SU-DHL-6 (cell line): ENCODE measurements around the gene GLI3.

Experiments
- H2AFZ ChIP-seq: fragments of 200-600 bp; sonication (generic); 2 replicates; pipeline ENCODE4 v1.6.1; 2014; ENCODE audit warnings: low read depth, mild to moderate bottlenecking, moderate library complexity, mixed read lengths, antibody characterized with exemption, low read length; ENCODE audit not compliant: severe bottlenecking
- H3F3A ChIP-seq: fragments of 200-600 bp; shearing (Covaris generic); 2 replicates; pipeline ENCODE4 v1.6.0; 2016; ENCODE audit warnings: antibody characterized with exemption, mild to moderate bottlenecking; ENCODE audit not compliant: insufficient read depth
- H3K27ac ChIP-seq: fragments of 200-600 bp; sonication (generic); 2 replicates; pipeline ENCODE4 v1.5.1; 2016; ENCODE audit warnings: low read depth, mild to moderate bottlenecking, low read length, moderate library complexity, mixed read lengths
- H3K27me3 ChIP-seq: fragments of 200-600 bp; sonication (generic), shearing (Covaris generic); 2 replicates; pipeline ENCODE4 v1.6.0; 2014; ENCODE audit warnings: mild to moderate bottlenecking, low read length
- H3K36me3 ChIP-seq: fragments of 200-600 bp; sonication (generic); 2 replicates; pipeline ENCODE4 v1.6.1; 2014; ENCODE audit warnings: mild to moderate bottlenecking, low read length, mixed read lengths
- H3K4me2 ChIP-seq: fragments of 300-600, 200-600 bp; shearing (Covaris generic), sonication (generic); 2 replicates; pipeline ENCODE4 v1.6.0; 2014; ENCODE audit warnings: low read length, low read depth, mild to moderate bottlenecking; ENCODE audit not compliant: poor library complexity, severe bottlenecking
- H3K4me3 ChIP-seq: fragments of 200-600 bp; sonication (generic); 2 replicates; pipeline ENCODE4 v1.5.1; 2014; ENCODE audit warnings: antibody characterized with exemption, low read length, mild to moderate bottlenecking, mixed read lengths; ENCODE audit not compliant: insufficient read depth, poor library complexity, severe bottlenecking
- H3K79me2 ChIP-seq: fragments of 200-600 bp; sonication (generic); 2 replicates; pipeline ENCODE4 v1.6.1; 2014; ENCODE audit warnings: mild to moderate bottlenecking, low read length, moderate library complexity; ENCODE audit not compliant: insufficient read depth
- H3K9ac ChIP-seq: fragments of 200-600 bp; sonication (generic); 2 replicates; pipeline ENCODE4 v1.7.0; 2014; ENCODE audit warnings: mild to moderate bottlenecking, low read length
- H3K9me2 ChIP-seq: fragments of 200-600 bp; sonication (generic); replicated peaks from 2 replicates; pipeline ENCODE4 v1.6.1; 2014; ENCODE audit warnings: low read length; ENCODE audit not compliant: insufficient read depth
- H3K9me3 ChIP-seq: fragments of 200-600 bp; sonication (generic); 2 replicates; pipeline ENCODE4 v1.6.1; 2014; ENCODE audit warnings: low read length, mixed read lengths; ENCODE audit not compliant: insufficient read depth
- H4K20me1 ChIP-seq: fragments of 200-600 bp; sonication (generic); 2 replicates; pipeline ENCODE4 v1.6.1; 2014; ENCODE audit warnings: low read depth, mild to moderate bottlenecking, antibody characterized with exemption, low read length, moderate library complexity, mixed read lengths
- CTCF ChIP-seq: fragments of 200-600 bp; sonication (generic); IDR thresholded peaks from one replicate; pipeline ENCODE4 v1.5.1; 2017; ENCODE audit warnings: antibody characterized with exemption, mild to moderate bottlenecking, low read length, moderate library complexity; ENCODE audit not compliant: insufficient read depth, poor library complexity, severe bottlenecking
- EZH2phosphoT487 ChIP-seq: fragments of 200-600 bp; sonication (generic), shearing (Covaris generic); conservative IDR thresholded peaks from 2 replicates; pipeline ENCODE4 v1.6.1; 2018; ENCODE audit warnings: mild to moderate bottlenecking, antibody characterized with exemption, low read length, moderate library complexity, mixed read lengths

Gene GLI3

GRCh38 chr7:42106562-42106961 lies 130.4 kb downstream of the GLI3 start:
- no peak overlapping the region for H3K27ac ChIP-seq
- no peaks in the 10 kb centered on the region for H3K36me3 ChIP-seq
- H3K4me3 ChIP-seq, result no peak overlapping the region
- no peaks in the 10 kb centered on the region for H3F3A ChIP-seq
- H4K20me1 ChIP-seq, result no peaks in the 10 kb centered on the region
- H3K79me2 ChIP-seq, result no peaks in the 10 kb centered on the region
- H3K9me2 ChIP-seq, result no peaks in the 10 kb centered on the region
- no peak overlapping the region for H3K4me2 ChIP-seq
- no peak overlapping the region for H3K9ac ChIP-seq
- H3K9me3 ChIP-seq, result no peaks in the 10 kb centered on the region
- H2AFZ ChIP-seq, result no peak overlapping the region
- no peak for TF ChIP-seq CTCF
- no peak for TF ChIP-seq EZH2phosphoT487
- no peaks in the 10 kb centered on the region; the same call in 1 of the 2 replicates for H3K27me3 ChIP-seq

GRCh38 chr7:42105554-42106358 lies 131.3 kb downstream of the GLI3 start:
- Histone ChIP-seq H2AFZ (no peak overlapping the region), H3K27me3 (no peaks in the 10 kb centered on the region)

GRCh38 chr7:42104694-42105093 lies 132.3 kb downstream of the GLI3 start:
- TF ChIP-seq EZH2phosphoT487 (no peak), CTCF (no peak)
- Histone ChIP-seq H4K20me1 (no peaks in the 10 kb centered on the region), H3K9me2 (no peaks in the 10 kb centered on the region), H3K4me2 (no peak overlapping the region), H3K9me3 (no peaks in the 10 kb centered on the region), H3K27ac (no peak overlapping the region), H3F3A (no peaks in the 10 kb centered on the region), H2AFZ (no peak overlapping the region), H3K27me3 (no peaks in the 10 kb centered on the region), H3K36me3 (no peaks in the 10 kb centered on the region), H3K9ac (no peak overlapping the region), H3K4me3 (no peak overlapping the region), H3K79me2 (no peaks in the 10 kb centered on the region)

More at GRCh38 chr7:42105554-42106358, 131.3 kb downstream of the GLI3 start:
- no peaks in the 10 kb centered on the region for H3K36me3 ChIP-seq
- H3K4me2 ChIP-seq, result no peak overlapping the region
- no peaks in the 10 kb centered on the region for H3K9me3 ChIP-seq
- no peaks in the 10 kb centered on the region for H3F3A ChIP-seq
- H3K9me2 ChIP-seq, result no peaks in the 10 kb centered on the region
- no peaks in the 10 kb centered on the region for H3K79me2 ChIP-seq
- TF ChIP-seq CTCF (no peak), EZH2phosphoT487 (no peak)
- no peaks in the 10 kb centered on the region for H4K20me1 ChIP-seq
- H3K9ac ChIP-seq, result no peak overlapping the region
- H3K27ac ChIP-seq, result no peak overlapping the region
- H3K4me3 ChIP-seq, result no peak overlapping the region
